Ovary (tissue), 3 donors: Measurements from ENCODE around the gene THEMIS.

ENCODE experiments used
- CTCF ChIP-seq, 3 donors: fragments of 450-650 bp in 2 of 3; fragments of 200-600 bp in 1 of 3; IDR thresholded peaks; one replicate each; pipeline versions ENCODE4 v1.5.1 to v1.8.0; 2016 to 2022; ENCODE audit warnings: antibody characterized with exemption in 3 of 3, mild to moderate bottlenecking in 1 of 3
- POLR2A ChIP-seq: fragments of 450-650 bp; IDR thresholded peaks from one replicate; pipeline ENCODE4 v1.6.1; 2017; ENCODE audit warnings: antibody characterized with exemption, mild to moderate bottlenecking, moderate library complexity
- donor health status: DM: no; HTN: no; CAD: no.

GRCh38 chr6:127737768-127738167, 163.1 kb downstream of the THEMIS start:
- TF ChIP-seq CTCF (IDR thresholded peaks at IDR 0.05) (no peak), POLR2A (no peak)
